GM12892 (cell line): Measurements from ENCODE around the gene ARPC5L.

ENCODE experiments used
- POLR2A ChIP-seq: IDR thresholded peaks from 2 replicates; pipeline ENCODE4 v1.6.1; 2011; ENCODE audit warnings: low read depth, low read length, control low read depth
- POLR2AphosphoS5 ChIP-seq: IDR thresholded peaks from 2 replicates; pipeline ENCODE4 v1.6.1; 2011; ENCODE audit warnings: low read depth, low read length, control low read depth

DNA sequence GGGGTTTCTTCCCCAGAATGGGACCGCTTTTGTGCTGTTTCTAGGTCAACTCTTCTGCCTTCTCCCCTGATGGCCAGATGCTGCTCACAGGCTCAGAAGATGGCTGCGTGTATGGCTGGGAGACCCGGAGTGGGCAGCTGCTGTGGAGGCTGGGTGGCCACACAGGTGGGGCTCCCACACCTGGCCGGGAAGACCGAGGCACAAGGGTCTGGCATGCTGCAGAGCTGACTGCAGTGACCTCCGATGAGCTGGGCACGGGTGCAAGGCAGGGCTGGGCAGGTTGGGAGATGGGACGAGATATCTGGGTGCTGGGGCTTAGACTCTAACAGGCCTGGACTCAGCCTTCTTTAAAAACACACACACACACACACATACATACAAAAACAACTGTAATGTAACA, 7.8 kb upstream of the ARPC5L start:
- no peak for TF ChIP-seq POLR2A
- TF ChIP-seq POLR2AphosphoS5 = no peak
